B cell (primary cell): Measurements from ENCODE around the gene TBKBP1.

Source experiments
- EZH2 ChIP-seq: IDR thresholded peaks from 2 replicates; pipeline ENCODE4 v1.6.1; 2012; ENCODE audit warnings: borderline replicate concordance, low read depth, mild to moderate bottlenecking, moderate library complexity, low read length; ENCODE audit not compliant: insufficient read depth, poor library complexity, severe bottlenecking
- TF ChIP-seq, protein P1 (sequence below): fragments of 200-600 bp; IDR thresholded peaks from one replicate; pipeline ENCODE4 v1.8.0; 2022; ENCODE audit warnings: antibody characterized with exemption, mild to moderate bottlenecking

- TF ChIP-seq, protein P1, sequence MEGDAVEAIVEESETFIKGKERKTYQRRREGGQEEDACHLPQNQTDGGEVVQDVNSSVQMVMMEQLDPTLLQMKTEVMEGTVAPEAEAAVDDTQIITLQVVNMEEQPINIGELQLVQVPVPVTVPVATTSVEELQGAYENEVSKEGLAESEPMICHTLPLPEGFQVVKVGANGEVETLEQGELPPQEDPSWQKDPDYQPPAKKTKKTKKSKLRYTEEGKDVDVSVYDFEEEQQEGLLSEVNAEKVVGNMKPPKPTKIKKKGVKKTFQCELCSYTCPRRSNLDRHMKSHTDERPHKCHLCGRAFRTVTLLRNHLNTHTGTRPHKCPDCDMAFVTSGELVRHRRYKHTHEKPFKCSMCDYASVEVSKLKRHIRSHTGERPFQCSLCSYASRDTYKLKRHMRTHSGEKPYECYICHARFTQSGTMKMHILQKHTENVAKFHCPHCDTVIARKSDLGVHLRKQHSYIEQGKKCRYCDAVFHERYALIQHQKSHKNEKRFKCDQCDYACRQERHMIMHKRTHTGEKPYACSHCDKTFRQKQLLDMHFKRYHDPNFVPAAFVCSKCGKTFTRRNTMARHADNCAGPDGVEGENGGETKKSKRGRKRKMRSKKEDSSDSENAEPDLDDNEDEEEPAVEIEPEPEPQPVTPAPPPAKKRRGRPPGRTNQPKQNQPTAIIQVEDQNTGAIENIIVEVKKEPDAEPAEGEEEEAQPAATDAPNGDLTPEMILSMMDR: no peak
- TF ChIP-seq EZH2: no peak
These were observed 18.4 kb upstream of the TBKBP1 start for GRCh38 chr17:47675380-47676198.
